GM23338 (cell line): ENCODE measurements around the gene RAD51B. TPM values are rescaled to one million over a fixed set of nuclear protein-coding genes. Genes with fewer than 3 reads are reported as not detected.

Experiments
- ATAC-seq: fragments of 200-7000 bp; cut with Tn5 transposase; 3 replicates; pipeline ENCODE4 v1.9.1; 2020
- DNase-seq: peaks from one replicate; pipeline ENCODE4 v3.0.0-alpha.2; 2015; ENCODE audit warnings: low spot score
- H2AFZ ChIP-seq: fragments of 200-600 bp; sonication (generic); 2 replicates; pipeline ENCODE4 v1.8.0; 2016; ENCODE audit warnings: antibody characterized with exemption, mild to moderate bottlenecking, moderate library complexity
- H3F3A ChIP-seq: fragments of 200-600 bp; sonication (generic); replicated peaks from 2 replicates; pipeline ENCODE4 v1.8.0; 2017; ENCODE audit warnings: antibody characterized with exemption, mixed run types, low read depth
- H3K27ac ChIP-seq: fragments of 200-600 bp; sonication (generic); 2 replicates; pipeline ENCODE4 v1.6.1; 2016; ENCODE audit warnings: low read depth
- H3K27me3 ChIP-seq: fragments of 200-600 bp; sonication (generic); 2 replicates; pipeline ENCODE4 v1.8.0; 2016; ENCODE audit warnings: mild to moderate bottlenecking, mixed run types, moderate library complexity; ENCODE audit not compliant: insufficient read depth
- H3K36me3 ChIP-seq: fragments of 200-600 bp; sonication (generic); 2 replicates; pipeline ENCODE4 v1.8.0; 2016; ENCODE audit warnings: mild to moderate bottlenecking; ENCODE audit not compliant: insufficient read depth
- H3K4me1 ChIP-seq: fragments of 200-600 bp; sonication (generic); 2 replicates; pipeline ENCODE4 v1.8.0; 2016; ENCODE audit warnings: mild to moderate bottlenecking, moderate library complexity; ENCODE audit not compliant: insufficient read depth
- H3K4me2 ChIP-seq: fragments of 200-600 bp; sonication (generic); 2 replicates; pipeline ENCODE4 v1.7.1; 2017; ENCODE audit warnings: mixed run types
- H3K4me3 ChIP-seq: fragments of 200-600 bp; sonication (generic); 2 replicates; pipeline ENCODE4 v1.6.1; 2016; ENCODE audit warnings: mixed run types
- H3K79me2 ChIP-seq: fragments of 200-600 bp; sonication (generic); replicated peaks from 2 replicates; pipeline ENCODE4 v1.8.0; 2017; ENCODE audit warnings: mild to moderate bottlenecking; ENCODE audit not compliant: insufficient read depth
- H3K9me2 ChIP-seq: fragments of 200-600 bp; sonication (generic); 2 replicates; pipeline ENCODE4 v1.8.0; 2017; ENCODE audit not compliant: insufficient read depth
- H4K20me1 ChIP-seq: fragments of 200-600 bp; sonication (generic); replicated peaks from 2 replicates; pipeline ENCODE4 v1.8.0; 2017; ENCODE audit warnings: mild to moderate bottlenecking; ENCODE audit not compliant: insufficient read depth
- H3K27ac Mint-ChIP-seq: 2 replicates; pipeline ENCODE4 v1.8.0; 2020; ENCODE audit warnings: inconsistent platforms, mild to moderate bottlenecking, moderate library complexity, mixed read lengths
- H3K27me3 Mint-ChIP-seq: 3 replicates; pipeline ENCODE4 v1.8.0; 2022; ENCODE audit warnings: low read depth, mild to moderate bottlenecking, moderate library complexity, mixed read lengths, inconsistent platforms; ENCODE audit not compliant: insufficient read depth, poor library complexity
- H3K36me3 Mint-ChIP-seq: 3 replicates; pipeline ENCODE4 v1.8.0; 2021; ENCODE audit warnings: low read depth, mild to moderate bottlenecking, inconsistent platforms, moderate library complexity, mixed read lengths
- H3K4me1 Mint-ChIP-seq: 3 replicates; pipeline ENCODE4 v1.8.0; 2020; ENCODE audit warnings: mild to moderate bottlenecking, inconsistent platforms, mixed read lengths
- H3K4me3 Mint-ChIP-seq: 3 replicates; pipeline ENCODE4 v1.8.0; 2021; ENCODE audit warnings: moderate library complexity, mild to moderate bottlenecking, inconsistent platforms, mixed read lengths
- H3K9me3 Mint-ChIP-seq: 3 replicates; pipeline ENCODE4 v1.8.0; 2020; ENCODE audit warnings: moderate library complexity, mild to moderate bottlenecking, inconsistent platforms, mixed read lengths
- EZH2 ChIP-seq: fragments of 200-600 bp; sonication (generic); IDR thresholded peaks from one replicate; pipeline ENCODE4 v1.8.0; 2017; ENCODE audit warnings: antibody characterized with exemption, mild to moderate bottlenecking, low read depth; ENCODE audit not compliant: unreplicated experiment
- EZH2phosphoT487 ChIP-seq: fragments of 200-600 bp; sonication (generic); IDR thresholded peaks from one replicate; pipeline ENCODE4 v1.8.1; 2018; ENCODE audit warnings: antibody characterized with exemption; ENCODE audit not compliant: unreplicated experiment
- JUNB ChIP-seq: IDR thresholded peaks from one replicate; pipeline ENCODE4 v1.6.1; 2016; ENCODE audit warnings: antibody characterized with exemption; ENCODE audit not compliant: unreplicated experiment
- NANOG ChIP-seq: IDR thresholded peaks from 2 replicates; pipeline ENCODE4 v1.6.1; 2016; ENCODE audit warnings: antibody characterized with exemption, borderline replicate concordance
- POLR2AphosphoS5 ChIP-seq: IDR thresholded peaks from 2 replicates; pipeline ENCODE4 v1.6.1; 2016; ENCODE audit warnings: antibody characterized with exemption, low read depth
- REST ChIP-seq: IDR thresholded peaks from one replicate; pipeline ENCODE4 v1.6.1; 2018; ENCODE audit warnings: antibody characterized with exemption; ENCODE audit not compliant: unreplicated experiment
- STAT1 ChIP-seq: IDR thresholded peaks from one replicate; pipeline ENCODE4 v1.6.1; 2016; ENCODE audit warnings: antibody characterized with exemption; ENCODE audit not compliant: unreplicated experiment
- ZNF331 ChIP-seq: fragments of 250-450 bp; sonication (Bioruptor Pico); IDR thresholded peaks from 2 replicates; pipeline ENCODE4 v1.5.0; 2020; ENCODE audit warnings: low read depth, mild to moderate bottlenecking, moderate library complexity
- polyA plus RNA-seq: library from polyadenylated mRNA; unstranded; fragments of >200 nt; fragmentation: Nextera tagmentation; extraction: Ambion mirVana; gene quantifications from 2 replicates; pipeline ENCODE4 v1.2.1, GENCODE V29; 2016
- total RNA-seq: library from RNA; depleted of rRNA; stranded (reverse); fragments of >200 nt; shearing (Covaris generic); gene quantifications from 2 replicates; pipeline ENCODE4 v1.2.3, GENCODE V29; 2014
- TF ChIP-seq, protein P1 (sequence below): IDR thresholded peaks from 2 replicates; pipeline ENCODE4 v1.6.1; 2016; ENCODE audit warnings: antibody characterized with exemption
- TF ChIP-seq, protein P2 (sequence below): fragments of 250-450 bp; sonication (Bioruptor Pico); IDR thresholded peaks from 2 replicates; pipeline ENCODE4 v1.5.0; 2020; ENCODE audit warnings: mild to moderate bottlenecking, moderate library complexity

RAD51B gene
- total and polyA plus RNA-seq, 2 experiments from 2014 or later = 15.7 to 29.1 TPM

DNA sequence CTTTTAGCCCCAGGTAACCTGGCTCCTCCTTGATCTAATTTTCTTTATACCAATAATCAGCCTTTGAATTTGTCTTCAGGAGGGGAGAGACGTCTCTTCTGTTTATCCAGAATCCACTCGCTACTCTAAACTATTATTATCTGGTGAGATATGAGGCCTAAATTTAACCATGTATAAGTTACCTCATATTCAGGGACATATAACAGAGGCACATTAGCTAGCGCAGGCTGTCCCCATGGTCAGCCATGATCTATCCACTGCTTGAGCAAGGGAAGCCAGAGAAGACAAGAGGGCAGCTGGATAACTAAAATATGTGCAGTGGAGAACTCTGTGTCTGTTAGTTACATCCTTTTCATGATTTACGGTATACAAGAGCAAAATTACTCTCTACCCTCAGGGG lies 481.0 kb downstream of the RAD51B start:
- H3K4me1 ChIP-seq = peaks cover 8% of the 10 kb centered on the region
- H3K4me1 Mint-ChIP-seq = peaks cover 10% of the 10 kb centered on the region
- H3K36me3 Mint-ChIP-seq = peaks cover 43% of the 10 kb centered on the region
- peaks cover 41% of the 10 kb centered on the region for H3K9me3 Mint-ChIP-seq
- TF ChIP-seq REST = no peak
- TF ChIP-seq, protein P1, sequence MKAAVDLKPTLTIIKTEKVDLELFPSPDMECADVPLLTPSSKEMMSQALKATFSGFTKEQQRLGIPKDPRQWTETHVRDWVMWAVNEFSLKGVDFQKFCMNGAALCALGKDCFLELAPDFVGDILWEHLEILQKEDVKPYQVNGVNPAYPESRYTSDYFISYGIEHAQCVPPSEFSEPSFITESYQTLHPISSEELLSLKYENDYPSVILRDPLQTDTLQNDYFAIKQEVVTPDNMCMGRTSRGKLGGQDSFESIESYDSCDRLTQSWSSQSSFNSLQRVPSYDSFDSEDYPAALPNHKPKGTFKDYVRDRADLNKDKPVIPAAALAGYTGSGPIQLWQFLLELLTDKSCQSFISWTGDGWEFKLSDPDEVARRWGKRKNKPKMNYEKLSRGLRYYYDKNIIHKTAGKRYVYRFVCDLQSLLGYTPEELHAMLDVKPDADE = no peak
- TF ChIP-seq JUNB = no peak
- TF ChIP-seq, protein P2, sequence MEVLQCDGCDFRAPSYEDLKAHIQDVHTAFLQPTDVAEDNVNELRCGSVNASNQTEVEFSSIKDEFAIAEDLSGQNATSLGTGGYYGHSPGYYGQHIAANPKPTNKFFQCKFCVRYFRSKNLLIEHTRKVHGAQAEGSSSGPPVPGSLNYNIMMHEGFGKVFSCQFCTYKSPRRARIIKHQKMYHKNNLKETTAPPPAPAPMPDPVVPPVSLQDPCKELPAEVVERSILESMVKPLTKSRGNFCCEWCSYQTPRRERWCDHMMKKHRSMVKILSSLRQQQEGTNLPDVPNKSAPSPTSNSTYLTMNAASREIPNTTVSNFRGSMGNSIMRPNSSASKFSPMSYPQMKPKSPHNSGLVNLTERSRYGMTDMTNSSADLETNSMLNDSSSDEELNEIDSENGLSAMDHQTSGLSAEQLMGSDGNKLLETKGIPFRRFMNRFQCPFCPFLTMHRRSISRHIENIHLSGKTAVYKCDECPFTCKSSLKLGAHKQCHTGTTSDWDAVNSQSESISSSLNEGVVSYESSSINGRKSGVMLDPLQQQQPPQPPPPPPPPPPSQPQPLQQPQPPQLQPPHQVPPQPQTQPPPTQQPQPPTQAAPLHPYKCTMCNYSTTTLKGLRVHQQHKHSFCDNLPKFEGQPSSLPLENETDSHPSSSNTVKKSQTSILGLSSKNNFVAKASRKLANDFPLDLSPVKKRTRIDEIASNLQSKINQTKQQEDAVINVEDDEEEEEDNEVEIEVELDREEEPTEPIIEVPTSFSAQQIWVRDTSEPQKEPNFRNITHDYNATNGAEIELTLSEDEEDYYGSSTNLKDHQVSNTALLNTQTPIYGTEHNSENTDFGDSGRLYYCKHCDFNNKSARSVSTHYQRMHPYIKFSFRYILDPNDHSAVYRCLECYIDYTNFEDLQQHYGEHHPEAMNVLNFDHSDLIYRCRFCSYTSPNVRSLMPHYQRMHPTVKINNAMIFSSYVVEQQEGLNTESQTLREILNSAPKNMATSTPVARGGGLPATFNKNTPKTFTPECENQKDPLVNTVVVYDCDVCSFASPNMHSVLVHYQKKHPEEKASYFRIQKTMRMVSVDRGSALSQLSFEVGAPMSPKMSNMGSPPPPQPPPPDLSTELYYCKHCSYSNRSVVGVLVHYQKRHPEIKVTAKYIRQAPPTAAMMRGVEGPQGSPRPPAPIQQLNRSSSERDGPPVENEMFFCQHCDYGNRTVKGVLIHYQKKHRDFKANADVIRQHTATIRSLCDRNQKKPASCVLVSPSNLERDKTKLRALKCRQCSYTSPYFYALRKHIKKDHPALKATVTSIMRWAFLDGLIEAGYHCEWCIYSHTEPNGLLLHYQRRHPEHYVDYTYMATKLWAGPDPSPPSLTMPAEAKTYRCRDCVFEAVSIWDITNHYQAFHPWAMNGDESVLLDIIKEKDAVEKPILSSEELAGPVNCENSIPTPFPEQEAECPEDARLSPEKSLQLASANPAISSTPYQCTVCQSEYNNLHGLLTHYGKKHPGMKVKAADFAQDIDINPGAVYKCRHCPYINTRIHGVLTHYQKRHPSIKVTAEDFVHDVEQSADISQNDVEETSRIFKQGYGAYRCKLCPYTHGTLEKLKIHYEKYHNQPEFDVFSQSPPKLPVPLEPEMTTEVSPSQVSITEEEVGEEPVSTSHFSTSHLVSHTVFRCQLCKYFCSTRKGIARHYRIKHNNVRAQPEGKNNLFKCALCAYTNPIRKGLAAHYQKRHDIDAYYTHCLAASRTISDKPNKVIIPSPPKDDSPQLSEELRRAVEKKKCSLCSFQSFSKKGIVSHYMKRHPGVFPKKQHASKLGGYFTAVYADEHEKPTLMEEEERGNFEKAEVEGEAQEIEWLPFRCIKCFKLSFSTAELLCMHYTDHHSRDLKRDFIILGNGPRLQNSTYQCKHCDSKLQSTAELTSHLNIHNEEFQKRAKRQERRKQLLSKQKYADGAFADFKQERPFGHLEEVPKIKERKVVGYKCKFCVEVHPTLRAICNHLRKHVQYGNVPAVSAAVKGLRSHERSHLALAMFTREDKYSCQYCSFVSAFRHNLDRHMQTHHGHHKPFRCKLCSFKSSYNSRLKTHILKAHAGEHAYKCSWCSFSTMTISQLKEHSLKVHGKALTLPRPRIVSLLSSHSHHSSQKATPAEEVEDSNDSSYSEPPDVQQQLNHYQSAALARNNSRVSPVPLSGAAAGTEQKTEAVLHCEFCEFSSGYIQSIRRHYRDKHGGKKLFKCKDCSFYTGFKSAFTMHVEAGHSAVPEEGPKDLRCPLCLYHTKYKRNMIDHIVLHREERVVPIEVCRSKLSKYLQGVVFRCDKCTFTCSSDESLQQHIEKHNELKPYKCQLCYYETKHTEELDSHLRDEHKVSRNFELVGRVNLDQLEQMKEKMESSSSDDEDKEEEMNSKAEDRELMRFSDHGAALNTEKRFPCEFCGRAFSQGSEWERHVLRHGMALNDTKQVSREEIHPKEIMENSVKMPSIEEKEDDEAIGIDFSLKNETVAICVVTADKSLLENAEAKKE = no peak
- TF ChIP-seq EZH2 = no peak
- TF ChIP-seq EZH2phosphoT487 = no peak
- no peak for TF ChIP-seq STAT1
- no peak for TF ChIP-seq NANOG
- TF ChIP-seq ZNF331 = no peak
- TF ChIP-seq POLR2AphosphoS5 = no peak
- H2AFZ ChIP-seq = no peak overlapping the region
- no peaks in the 10 kb centered on the region for H3F3A ChIP-seq
- H3K79me2 ChIP-seq = no peaks in the 10 kb centered on the region
- no peak overlapping the region for H3K4me3 Mint-ChIP-seq
- no peak overlapping the region for H3K27ac Mint-ChIP-seq
- H4K20me1 ChIP-seq = no peaks in the 10 kb centered on the region
- no peak overlapping the region for H3K4me2 ChIP-seq
- no peak overlapping the region for H3K4me3 ChIP-seq
- no peak for DNase-seq
- H3K27me3 ChIP-seq = no peaks in the 10 kb centered on the region
- no peak overlapping the region for H3K27ac ChIP-seq
- no peaks in the 10 kb centered on the region for H3K27me3 Mint-ChIP-seq
- peaks cover 14% of the 10 kb centered on the region for H3K36me3 ChIP-seq
- no peaks in the 10 kb centered on the region for H3K9me2 ChIP-seq
- ATAC-seq = no peak
